Mammary microvascular endothelial cell (primary cell): ENCODE results near the gene PLPP7. TPM values are rescaled to one million over a fixed set of nuclear protein-coding genes. Genes with fewer than 3 reads are reported as not detected.

ENCODE experiments used
- total RNA-seq: library from RNA; depleted of rRNA; stranded (reverse); fragments of >200 nt; gene quantifications from 2 replicates; pipeline ENCODE4 v1.2.3, GENCODE V29; 2015

Gene PLPP7
- total RNA-seq: 5.6 and 9.5 TPM in 2 replicates

GRCh38 chr9:131289301-131290035 is at the start of gene PLPP7:
PLPP7 (plus strand) TSS chr9:131289723; CDS start chr9:131289998, 275 bp downstream.

GRCh38 chr9:131276094-131276888 is 13.2 kb upstream of the PLPP7 start, which contains the start of gene FAM78A:
FAM78A (minus strand) TSS chr9:131276510; CDS start chr9:131276179, 331 bp downstream.

Other genes starting within 250 kb of the PLPP7 start
- 18.6 and 19.2 TPM in 2 replicates for gene AIF1L, start 193.2 kb upstream of the PLPP7 start, total RNA-seq
- gene NUP214, start 164.1 kb upstream of the PLPP7 start, total RNA-seq: 22.9 and 28.2 TPM in 2 replicates
- 2.2 and 3.2 TPM in 2 replicates for gene FAM78A, start 13.2 kb upstream of the PLPP7 start, total RNA-seq
- gene PRRC2B, start 104.4 kb downstream of the PLPP7 start, total RNA-seq: 64.0 and 69.1 TPM in 2 replicates
- gene POMT1, start 213.2 kb downstream of the PLPP7 start, total RNA-seq: 24.9 and 43.3 TPM in 2 replicates
- gene UCK1, start 241.5 kb downstream of the PLPP7 start, total RNA-seq: 22.5 and 25.4 TPM in 2 replicates